ENCODE measurements around the gene TMEM259.
"Not testable (repeated sequence)": the region's sequence is repeated elsewhere in the genome, so short reads cannot be mapped to it uniquely, and the experiment has no call there.

Gene TMEM259

GRCh38 chr19:1035998-1036621, 15.2 kb upstream of the TMEM259 start:
- Mint-ChIP-seq H3K4me3 (no peak overlapping the region), H3K27me3 (no peaks in the 10 kb centered on the region), H3K4me1 (peaks cover 67% of the 10 kb centered on the region), H3K27ac (peak overlapping the region; percentile 96), H3K9me3 (no peaks in the 10 kb centered on the region), H3K36me3 (peaks cover 57% of the 10 kb centered on the region)
- ATAC-seq = no peak

- H3K4me1 Mint-ChIP-seq = peaks cover 48% of the 10 kb centered on the region
- H3K36me3 Mint-ChIP-seq = peaks cover 60% of the 10 kb centered on the region
- H3K27ac Mint-ChIP-seq = no peak overlapping the region
These were observed 11.4 kb upstream of the TMEM259 start for GRCh38 chr19:1032264-1032867.

DNA sequence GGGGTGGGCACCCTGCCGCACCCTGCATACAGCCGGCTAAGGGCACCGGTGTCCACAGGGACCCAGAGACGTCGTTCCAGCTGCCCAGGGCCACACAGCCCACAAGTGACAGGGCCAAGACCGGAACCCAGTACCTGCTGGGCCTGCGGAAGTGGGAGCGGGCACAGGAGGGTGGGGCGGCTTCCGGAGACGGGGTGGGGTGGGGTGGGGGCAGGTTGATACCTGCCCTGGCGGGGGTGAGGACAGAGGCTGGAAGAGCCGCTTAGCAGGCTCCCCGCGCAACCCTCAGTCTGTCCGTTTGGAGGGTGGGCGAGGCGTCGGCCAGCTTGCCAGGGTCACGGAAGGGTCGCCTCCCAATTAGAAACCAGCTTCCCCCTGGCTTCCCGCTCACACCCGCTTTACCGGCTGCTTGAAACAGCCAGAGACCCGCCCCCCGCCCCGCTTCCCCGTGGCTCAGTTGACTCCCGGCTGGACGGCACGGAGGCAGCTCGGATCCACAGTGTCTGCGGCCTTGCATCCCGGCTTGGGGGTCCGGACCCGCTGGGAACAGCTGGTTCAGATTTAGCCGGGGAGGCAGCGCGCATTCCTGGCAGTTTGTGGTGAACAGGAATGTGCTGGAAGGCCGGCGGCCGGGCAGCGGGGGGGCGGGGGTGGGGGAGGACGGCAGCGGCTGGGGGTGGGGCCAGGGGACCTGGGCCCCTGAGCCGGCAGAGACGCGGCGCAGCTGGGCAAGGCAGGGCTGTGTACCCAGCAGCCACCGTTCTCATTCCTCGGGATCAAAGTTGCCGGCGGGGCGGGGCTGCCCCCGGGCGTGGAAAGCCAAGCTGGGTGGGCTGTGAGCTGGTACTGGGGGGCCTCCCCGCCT, 7.4 kb upstream of the TMEM259 start:
- no peaks in the 10 kb centered on the region for H3K9me3 Mint-ChIP-seq
- peak; percentile 76 for ATAC-seq
- no peaks in the 10 kb centered on the region for H3K27me3 Mint-ChIP-seq
- peak overlapping the region; percentile 91 for H3K27ac Mint-ChIP-seq
- H3K4me3 Mint-ChIP-seq = peak overlapping the region; percentile 96
- peaks cover 30% of the 10 kb centered on the region for H3K36me3 Mint-ChIP-seq
- H3K4me1 Mint-ChIP-seq = peaks cover 34% of the 10 kb centered on the region

More at GRCh38 chr19:1032264-1032867, 11.4 kb upstream of the TMEM259 start:
- ATAC-seq = no peak
- H3K27me3 Mint-ChIP-seq = no peaks in the 10 kb centered on the region
- H3K9me3 Mint-ChIP-seq = no peaks in the 10 kb centered on the region
- H3K4me3 Mint-ChIP-seq = no peak overlapping the region

GRCh38 chr19:1027650-1028061, 6.7 kb upstream of the TMEM259 start:
- Mint-ChIP-seq H3K4me3 (peak overlapping the region; percentile 96), H3K36me3 (peaks cover 24% of the 10 kb centered on the region), H3K27ac (peak overlapping the region; percentile 91), H3K9me3 (no peaks in the 10 kb centered on the region), H3K4me1 (peaks cover 32% of the 10 kb centered on the region), H3K27me3 (no peaks in the 10 kb centered on the region)
- peak; percentile 35 for ATAC-seq

DNA sequence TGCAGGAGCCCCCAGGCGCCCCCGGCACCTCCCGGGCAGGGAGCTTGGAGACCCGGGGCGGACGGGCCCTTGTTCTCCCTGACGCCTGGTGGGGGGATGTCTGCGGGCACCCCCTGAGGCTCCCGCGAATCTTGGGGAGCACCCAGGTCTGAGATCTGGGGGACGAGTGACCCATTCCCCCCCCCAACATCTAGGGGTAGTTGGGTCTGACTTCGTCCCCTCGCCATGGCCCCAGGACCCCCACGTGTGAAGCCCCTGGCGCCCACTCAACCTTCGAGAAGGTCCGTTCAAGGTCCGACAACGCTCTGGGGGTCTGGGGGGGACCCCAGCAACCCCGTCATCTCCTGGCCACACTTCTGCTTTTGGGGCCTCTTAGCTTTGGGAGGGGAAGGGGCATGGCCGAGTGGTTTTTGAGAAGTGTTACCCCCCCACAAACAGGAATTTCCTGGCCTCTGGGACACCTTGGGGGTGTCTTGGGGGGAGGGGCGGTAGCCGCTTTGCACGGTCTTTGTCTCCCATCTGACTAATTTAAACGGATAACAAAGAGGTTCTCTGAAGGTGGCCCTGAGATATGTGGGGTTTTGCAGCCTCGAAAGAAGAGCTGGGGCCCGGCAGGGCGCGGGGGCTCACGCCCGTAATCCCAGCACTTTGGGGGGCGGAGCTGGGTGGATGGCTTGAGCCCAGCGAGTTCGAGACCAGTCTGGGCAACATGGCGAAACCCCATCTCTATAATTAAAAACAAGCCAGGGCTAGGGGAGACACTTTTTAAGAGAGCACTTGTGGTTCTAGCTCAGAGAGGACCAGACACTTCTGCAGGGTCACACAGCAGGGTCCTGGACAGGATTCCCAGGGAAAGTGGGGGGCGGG, 6.1 kb upstream of the TMEM259 start:
- H3K4me3 Mint-ChIP-seq = peak overlapping the region; percentile 96
- peak; percentile 52 for ATAC-seq
- peaks cover 18% of the 10 kb centered on the region for H3K36me3 Mint-ChIP-seq
- no peaks in the 10 kb centered on the region for H3K9me3 Mint-ChIP-seq
- H3K27me3 Mint-ChIP-seq = no peaks in the 10 kb centered on the region
- H3K4me1 Mint-ChIP-seq = peaks cover 26% of the 10 kb centered on the region
- peak overlapping the region; percentile 91 for H3K27ac Mint-ChIP-seq

DNA sequence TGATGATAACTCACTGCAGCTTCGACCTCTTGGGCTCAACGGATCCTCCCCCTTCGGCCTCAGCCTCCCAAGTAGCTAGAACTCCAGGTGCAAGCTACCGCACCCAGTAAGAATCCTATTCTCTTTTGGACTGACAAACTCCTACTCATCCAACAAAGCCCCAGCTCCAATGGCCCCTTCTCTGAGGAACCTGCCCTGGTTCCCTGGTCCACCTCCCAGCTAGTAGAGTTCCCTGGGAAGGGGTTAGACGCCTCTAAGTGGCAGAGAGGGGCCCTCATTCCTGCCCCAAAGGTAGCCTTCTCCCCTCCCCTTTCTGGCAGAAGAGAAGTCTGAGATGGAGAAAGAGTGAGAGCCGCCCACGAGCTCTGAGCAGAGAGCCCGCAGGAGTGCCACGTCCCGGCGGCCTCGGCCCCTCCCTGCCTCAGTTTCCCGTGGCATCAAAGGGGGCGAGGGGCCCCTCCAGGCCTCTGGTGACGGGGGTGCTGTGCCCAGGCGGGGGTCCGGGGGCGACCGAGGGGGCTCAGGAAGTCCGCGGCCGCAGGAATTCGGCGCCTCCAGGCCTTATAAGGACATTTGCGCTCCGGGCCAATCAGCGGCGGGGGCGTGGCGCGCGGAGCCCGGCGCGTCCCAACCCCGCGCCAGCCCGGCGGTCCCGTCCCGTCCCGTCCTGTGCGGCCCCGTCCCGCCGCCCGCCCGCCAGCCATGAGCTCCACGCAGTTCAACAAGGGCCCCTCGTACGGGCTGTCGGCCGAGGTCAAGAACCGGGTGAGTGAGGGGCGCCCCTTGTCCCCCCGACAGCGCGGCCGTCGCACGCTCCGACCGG, 5.2 kb upstream of the TMEM259 start, which contains the start of gene CNN2:
CNN2 (plus strand) TSS at position 649 of the 823 bp plus-strand sequence; CDS start at position 703, 54 bp downstream.
- Mint-ChIP-seq H3K27ac (peak within 1 kb of the TSS; percentile 91), H3K27me3 (no peaks in the 10 kb centered on the region), H3K9me3 (no peaks in the 10 kb centered on the region), H3K36me3 (peaks cover 15% of the 10 kb centered on the region), H3K4me1 (peaks cover 31% of the 10 kb centered on the region), H3K4me3 (peak within 1 kb of the TSS; percentile 96)
- peak; percentile 82 for ATAC-seq

DNA sequence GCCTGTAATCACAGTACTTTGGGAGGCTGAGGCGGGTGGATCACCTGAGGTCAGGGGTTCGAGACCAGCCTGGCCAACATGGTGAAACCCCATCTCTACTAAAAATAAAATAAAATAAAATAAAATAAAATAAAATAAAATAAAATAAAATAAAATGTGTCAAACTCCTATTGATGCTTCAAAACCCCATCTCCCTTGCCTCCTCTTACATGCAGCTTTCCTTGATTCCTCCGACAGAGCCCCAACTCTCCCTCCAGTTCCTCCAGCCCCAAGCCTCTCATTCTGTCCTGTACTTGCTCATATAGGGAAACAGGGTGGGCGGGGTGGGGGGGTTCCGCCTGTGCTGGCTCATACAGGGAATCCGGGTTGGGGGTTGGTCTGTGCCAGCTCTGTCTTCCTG, 4.2 kb upstream of the TMEM259 start:
- not testable (repeated sequence) for H3K4me3 Mint-ChIP-seq, H3K27me3 Mint-ChIP-seq, H3K36me3 Mint-ChIP-seq, H3K9me3 Mint-ChIP-seq, ATAC-seq, H3K27ac Mint-ChIP-seq
- peaks cover 26% of the 10 kb centered on the region for H3K4me1 Mint-ChIP-seq

GRCh38 chr19:1023883-1024188, 2.9 kb upstream of the TMEM259 start:
- H3K9me3 Mint-ChIP-seq, H3K27ac Mint-ChIP-seq, H3K27me3 Mint-ChIP-seq, H3K36me3 Mint-ChIP-seq, ATAC-seq, H3K4me3 Mint-ChIP-seq: not testable (repeated sequence)
- peaks cover 32% of the 10 kb centered on the region for H3K4me1 Mint-ChIP-seq

GRCh38 chr19:1019980-1020867, 699 bp downstream of the TMEM259 start:
- Mint-ChIP-seq H3K27me3 (no peaks in the 10 kb centered on the region), H3K4me1 (peaks cover 55% of the 10 kb centered on the region)

GRCh38 chr19:1019616-1019961, 1.3 kb downstream of the TMEM259 start:
- H3K27me3 Mint-ChIP-seq = no peaks in the 10 kb centered on the region
- H3K36me3 Mint-ChIP-seq = peaks cover 7% of the 10 kb centered on the region
- H3K4me3 Mint-ChIP-seq = peak overlapping the region; percentile 91
- no peak for ATAC-seq
- peak overlapping the region; percentile 94 for H3K27ac Mint-ChIP-seq
- H3K4me1 Mint-ChIP-seq = peaks cover 55% of the 10 kb centered on the region
- H3K9me3 Mint-ChIP-seq = no peaks in the 10 kb centered on the region

More at GRCh38 chr19:1019980-1020867, 699 bp downstream of the TMEM259 start:
- H3K27ac Mint-ChIP-seq = peak overlapping the region; percentile 94
- H3K36me3 Mint-ChIP-seq = peaks cover 7% of the 10 kb centered on the region
- H3K4me3 Mint-ChIP-seq = peak overlapping the region; percentile 91
- H3K9me3 Mint-ChIP-seq = no peaks in the 10 kb centered on the region
- no peak for ATAC-seq

- ATAC-seq = no peak
- Mint-ChIP-seq H3K27me3 (no peaks in the 10 kb centered on the region), H3K9me3 (no peaks in the 10 kb centered on the region), H3K4me3 (peak overlapping the region; percentile 91), H3K4me1 (peaks cover 58% of the 10 kb centered on the region), H3K27ac (peak overlapping the region; percentile 94), H3K36me3 (peaks cover 7% of the 10 kb centered on the region)
These were observed 1.8 kb downstream of the TMEM259 start for GRCh38 chr19:1018932-1019615.

DNA sequence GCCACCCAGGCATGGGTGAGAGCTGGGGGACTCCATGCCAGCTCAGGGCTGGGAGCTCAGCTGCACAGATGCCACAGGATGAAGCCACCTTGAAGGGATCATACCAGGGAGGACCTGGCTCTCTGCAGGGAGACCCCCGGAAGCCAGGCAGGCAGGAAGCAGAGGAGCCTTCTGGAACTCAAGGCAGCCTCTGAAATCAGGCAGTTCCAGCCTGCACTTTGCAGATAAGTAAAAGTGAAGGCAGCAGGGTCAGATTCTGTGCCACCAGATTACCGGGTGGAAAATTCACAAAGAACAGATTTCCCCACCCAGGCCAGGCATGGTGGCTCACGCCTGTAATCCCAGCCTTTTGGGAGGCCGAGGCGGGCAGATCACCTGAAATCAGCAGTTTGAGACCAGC, 2.5 kb downstream of the TMEM259 start:
- Mint-ChIP-seq H3K4me1 (peaks cover 65% of the 10 kb centered on the region), H3K4me3 (peak overlapping the region; percentile 91), H3K36me3 (peaks cover 7% of the 10 kb centered on the region), H3K9me3 (no peaks in the 10 kb centered on the region), H3K27me3 (no peaks in the 10 kb centered on the region), H3K27ac (peak overlapping the region; percentile 94)
- ATAC-seq = no peak

- no peak for ATAC-seq
- Mint-ChIP-seq H3K27ac (peak overlapping the region; percentile 94), H3K9me3 (no peaks in the 10 kb centered on the region), H3K4me3 (peak overlapping the region; percentile 91), H3K36me3 (peaks cover 7% of the 10 kb centered on the region), H3K4me1 (peaks cover 65% of the 10 kb centered on the region), H3K27me3 (no peaks in the 10 kb centered on the region)
These were observed 3.0 kb downstream of the TMEM259 start for GRCh38 chr19:1017906-1018305.
